ENCODE measurements around the gene MPND. TPM values are rescaled to one million over a fixed set of nuclear protein-coding genes. Genes with fewer than 3 reads are reported as not detected.

Gene MPND
- polyA plus RNA-seq, 1 of the 3 experiments (the other 2 are of a cell fraction) = 21.3 TPM

GRCh38 chr19:4374498-4375163 lies 31.3 kb downstream of the MPND start (continued):
- TF ChIP-seq ZBTB33 (IDR thresholded peaks at IDR 0.05; ENCODE audit: borderline replicate concordance, low read depth) (no peak), RFX5 (IDR thresholded peaks at IDR 0.05; ENCODE audit: low read length) (no peak), YY1 (IDR thresholded peaks at IDR 0.05; ENCODE audit: low read depth) (no peak), USF2 (IDR thresholded peaks at IDR 0.05; ENCODE audit: borderline replicate concordance, low read depth, low read length) (no peak), MXI1 (IDR thresholded peaks at IDR 0.05; ENCODE audit: low read depth, low read length) (no peak), IRF3 (IDR thresholded peaks at IDR 0.05; ENCODE audit: low read depth, low read length) (no peak), EP300 (IDR thresholded peaks at IDR 0.05; ENCODE audit: borderline replicate concordance in 1 of 2, low read depth in 1 of 2, low read length in 1 of 2) (peak in 1 of 2 experiments; percentile 47; a peak in 1 of 4 replicates), NRF1 (IDR thresholded peaks at IDR 0.05; ENCODE audit: low read depth, low read length) (no peak), RAD21 (IDR thresholded peaks at IDR 0.05; ENCODE audit: low read length) (no peak)

GRCh38 chr19:4375164-4376027 lies 32.0 kb downstream of the MPND start:
- peak overlapping the region; percentile 80 to 92 for H3K27ac ChIP-seq (ENCODE audit: low read depth in 2 of 2, low read length in 1 of 2)
- no peaks in the 10 kb centered on the region for H3K9me3 ChIP-seq
- POLR2A ChIA-PET = interaction anchor here (0.6 to 1.9 kb wide), 3 partner anchors 12 to 129 kb away, joined by 3 to 8 read pairs (median 5); partner anchors contain the start of genes MPND and YJU2
- no peaks in the 10 kb centered on the region for H3K36me3 ChIP-seq (replicated peaks in 1 of 2; ENCODE audit: control insufficient read depth in 1 of 2, insufficient read depth in 2 of 2, low read length in 1 of 2)
- H3K9ac ChIP-seq = peak overlapping the region; percentile 57
- no peak overlapping the region for H2AFZ ChIP-seq (ENCODE audit: low read depth)
- CTCF ChIA-PET = interaction anchor here (0.7 to 4.8 kb wide), 17 partner anchors 9 to 128 kb away, joined by 3 to 16 read pairs (median 4); partner anchors contain the start of genes CHAF1A, MPND, SH3GL1 and YJU2
- H3K27me3 ChIP-seq (ENCODE audit: insufficient read depth) = no peaks in the 10 kb centered on the region
- TF ChIP-seq NFIC (IDR thresholded peaks at IDR 0.05; ENCODE audit: borderline replicate concordance) = no peak
- TF ChIP-seq CTCF (IDR thresholded peaks at IDR 0.05) = peak; percentile 52
- peak; percentile 38; the same call in 1 of the 2 replicates for TF ChIP-seq FOXJ3 (CRISPR knock-in tag; IDR thresholded peaks at IDR 0.05)
- TF ChIP-seq GATA2 (CRISPR knock-in tag; IDR thresholded peaks at IDR 0.05) = peak; percentile 43; the same call in 1 of the 2 replicates
- no peak for TF ChIP-seq JUND (IDR thresholded peaks at IDR 0.05)
- TF ChIP-seq TCF12 (IDR thresholded peaks at IDR 0.05) = 0 out of 2 replicates have a peak, but pooled peaks have one; percentile 5
- no peak for TF ChIP-seq MEF2A (IDR thresholded peaks at IDR 0.05; ENCODE audit: borderline replicate concordance, low read depth)
- 0 out of 4 replicates have a peak, but pooled peaks of 1 of the 2 experiments have one; percentile 35 for TF ChIP-seq EP300 (IDR thresholded peaks at IDR 0.05; ENCODE audit: borderline replicate concordance in 1 of 2, low read depth in 1 of 2, low read length in 1 of 2)
- H3K79me2 ChIP-seq (ENCODE audit: insufficient read depth) = peaks cover 100% of the 10 kb centered on the region
- H3K4me1 ChIP-seq (ENCODE audit: control insufficient read depth in 1 of 2, insufficient read depth in 2 of 2, low read depth in 1 of 2, low read length in 1 of 2) = peaks cover 33 to 72% of the 10 kb centered on the region in 2 experiments
- no peaks in the 10 kb centered on the region for H3K9me2 ChIP-seq
- 49% methylated on average over 8 of the region's 16 CpGs for WGBS (ENCODE audit: low lambda C conversion rate)
- peaks cover 12% of the 10 kb centered on the region for H3F3A ChIP-seq (replicated peaks; ENCODE audit: insufficient read depth)
- H3K4me3 ChIP-seq (ENCODE audit: low read depth in 2 of 2, low read length in 1 of 2) = no peak overlapping the region
- peak overlapping the region; percentile 72 for H3K4me2 ChIP-seq
- peaks cover 36% of the 10 kb centered on the region for H4K20me1 ChIP-seq (ENCODE audit: insufficient read depth)
- peak; percentile 73 for DNase-seq
